H9 (cell line): ENCODE results near the gene SLC6A8. TPM values are rescaled to one million over a fixed set of nuclear protein-coding genes. Genes with fewer than 3 reads are reported as not detected.

Experiments used
- DNase-seq: peaks from one replicate; pipeline ENCODE4 v3.0.0-alpha.2; 2017
- H2AFZ ChIP-seq: one replicate; pipeline ENCODE4 v1.6.1; 2013; ENCODE audit warnings: mild to moderate bottlenecking, low read length, control low read depth, moderate library complexity
- H2AK5ac ChIP-seq: 2 replicates; pipeline ENCODE4 v1.6.1; 2013; ENCODE audit warnings: low read length, control low read depth, mixed read lengths; ENCODE audit not compliant: insufficient read length
- H2BK120ac ChIP-seq: one replicate; pipeline ENCODE4 v1.6.1; 2013; ENCODE audit warnings: low read depth, mild to moderate bottlenecking, low read length, control low read depth, inconsistent platforms; ENCODE audit not compliant: poor library complexity, severe bottlenecking
- H2BK12ac ChIP-seq: 2 replicates; pipeline ENCODE4 v1.6.1; 2013; ENCODE audit warnings: low read length, control low read depth, mixed read lengths, low read depth; ENCODE audit not compliant: insufficient read length
- H2BK15ac ChIP-seq: 2 replicates; pipeline ENCODE4 v1.6.1; 2013; ENCODE audit warnings: low read depth, low read length, control low read depth
- H2BK20ac ChIP-seq: one replicate; pipeline ENCODE4 v1.6.1; 2013; ENCODE audit warnings: low read depth, mild to moderate bottlenecking, low read length, control low read depth, inconsistent platforms; ENCODE audit not compliant: poor library complexity, severe bottlenecking
- H2BK5ac ChIP-seq: 2 replicates; pipeline ENCODE4 v1.6.1; 2013; ENCODE audit warnings: low read length, control low read depth, mixed read lengths; ENCODE audit not compliant: insufficient read length
- H3K14ac ChIP-seq: 2 replicates; pipeline ENCODE4 v1.6.1; 2013; ENCODE audit warnings: low read length, control low read depth; ENCODE audit not compliant: insufficient read depth
- H3K18ac ChIP-seq: 2 replicates; pipeline ENCODE4 v1.6.1; 2013; ENCODE audit warnings: low read depth, mild to moderate bottlenecking, mixed read lengths, low read length, control low read depth; ENCODE audit not compliant: insufficient read length
- H3K23ac ChIP-seq: 2 replicates; pipeline ENCODE4 v1.6.1; 2013; ENCODE audit warnings: low read length, control low read depth, mixed read lengths, low read depth; ENCODE audit not compliant: insufficient read length
- H3K23me2 ChIP-seq: 2 replicates; pipeline ENCODE4 v1.6.1; 2013; ENCODE audit warnings: low read depth, mild to moderate bottlenecking, mixed read lengths, low read length, control low read depth; ENCODE audit not compliant: insufficient read length, poor library complexity, severe bottlenecking
- H3K27ac ChIP-seq: 2 replicates; pipeline ENCODE4 v1.5.1; 2013; ENCODE audit warnings: low read length, control low read depth, mixed read lengths, low read depth; ENCODE audit not compliant: insufficient read length
- H3K27me3 ChIP-seq: 2 replicates; pipeline ENCODE4 v1.6.1; 2013; ENCODE audit warnings: low read length, control low read depth, inconsistent platforms; ENCODE audit not compliant: insufficient read depth
- H3K4ac ChIP-seq: 2 replicates; pipeline ENCODE4 v1.6.1; 2013; ENCODE audit warnings: low read depth, mild to moderate bottlenecking, control low read depth, inconsistent platforms, low read length, moderate library complexity
- H3K4me1 ChIP-seq: 2 replicates; pipeline ENCODE4 v1.6.1; 2013; ENCODE audit warnings: low read length, control low read depth, inconsistent platforms; ENCODE audit not compliant: insufficient read depth
- H3K4me2 ChIP-seq: 2 replicates; pipeline ENCODE4 v1.6.1; 2013; ENCODE audit warnings: low read length, control low read depth, mixed read lengths; ENCODE audit not compliant: insufficient read length, insufficient read depth
- H3K56ac ChIP-seq: 2 replicates; pipeline ENCODE4 v1.6.1; 2013; ENCODE audit warnings: low read depth, mild to moderate bottlenecking, mixed read lengths, low read length, control low read depth; ENCODE audit not compliant: insufficient read length
- H3K79me1 ChIP-seq: 2 replicates; pipeline ENCODE4 v1.6.1; 2013; ENCODE audit warnings: low read depth, mild to moderate bottlenecking, moderate library complexity, low read length, control low read depth, inconsistent platforms; ENCODE audit not compliant: insufficient read depth, poor library complexity, severe bottlenecking
- H3K79me2 ChIP-seq: 2 replicates; pipeline ENCODE4 v1.6.1; 2013; ENCODE audit warnings: low read length, control low read depth, inconsistent platforms; ENCODE audit not compliant: insufficient read depth
- H3K9ac ChIP-seq: 2 replicates; pipeline ENCODE4 v1.6.1; 2013; ENCODE audit warnings: low read length, control low read depth, mixed read lengths; ENCODE audit not compliant: insufficient read length; ENCODE audit errors: extremely low read depth
- H3K9me3 ChIP-seq: one replicate; pipeline ENCODE4 v1.6.1; 2013; ENCODE audit warnings: low read depth, low read length, inconsistent platforms; ENCODE audit not compliant: control insufficient read depth
- H3T11ph ChIP-seq: one replicate; pipeline ENCODE4 v1.6.1; 2013; ENCODE audit warnings: mild to moderate bottlenecking, low read length, control low read depth, inconsistent platforms
- H4K20me1 ChIP-seq: one replicate; pipeline ENCODE4 v1.6.1; 2013; ENCODE audit not compliant: control insufficient read depth, insufficient read length, insufficient read depth
- H4K5ac ChIP-seq: 2 replicates; pipeline ENCODE4 v1.6.1; 2013; ENCODE audit warnings: low read depth, mild to moderate bottlenecking, mixed read lengths, low read length, control low read depth; ENCODE audit not compliant: insufficient read length
- H4K8ac ChIP-seq: replicated peaks from 2 replicates; pipeline ENCODE4 v1.6.1; 2013; ENCODE audit warnings: low read length, control low read depth, mixed read lengths, low read depth; ENCODE audit not compliant: insufficient read length
- H4K91ac ChIP-seq: 2 replicates; pipeline ENCODE4 v1.6.1; 2013; ENCODE audit warnings: low read depth, mild to moderate bottlenecking, moderate library complexity, mixed read lengths, low read length, control low read depth; ENCODE audit not compliant: insufficient read length
- H3K27ac Mint-ChIP-seq, 3 experiments: 2 replicates in 2 of 3; 3 replicates in 1 of 3; pipeline ENCODE4 v1.8.0; 2020 to 2021; ENCODE audit warnings: mixed read lengths in 3 of 3, mild to moderate bottlenecking in 1 of 3, moderate library complexity in 1 of 3
- H3K27me3 Mint-ChIP-seq: 2 replicates; pipeline ENCODE4 v1.8.0; 2021; ENCODE audit warnings: low read depth, mild to moderate bottlenecking, moderate library complexity, mixed read lengths
- H3K36me3 Mint-ChIP-seq, 3 experiments: 2 replicates in 2 of 3; 3 replicates in 1 of 3; pipeline ENCODE4 v1.8.0; 2020 to 2021; ENCODE audit warnings: low read depth in 3 of 3, mixed read lengths in 3 of 3; ENCODE audit not compliant: insufficient read depth in 1 of 3
- H3K4me1 Mint-ChIP-seq, 2 experiments: 2 replicates each; pipeline ENCODE4 v1.8.0; 2020; ENCODE audit warnings: mixed read lengths in 2 of 2
- H3K4me3 Mint-ChIP-seq, 2 experiments: 2 replicates in 1 of 2; 3 replicates in 1 of 2; pipeline ENCODE4 v1.8.0; 2020 to 2021; ENCODE audit warnings: mild to moderate bottlenecking in 2 of 2, mixed read lengths in 2 of 2, moderate library complexity in 1 of 2
- H3K9me3 Mint-ChIP-seq, 2 experiments: 2 replicates in 1 of 2; 3 replicates in 1 of 2; pipeline ENCODE4 v1.8.0; 2020; ENCODE audit warnings: mild to moderate bottlenecking in 2 of 2, mixed read lengths in 2 of 2, moderate library complexity in 1 of 2
- WGBS: extraction: QIAGEN DNeasy Blood & Tissue Kit; methylation state at CpG from one replicate; pipeline ENCODE4 v1.1.7; 2013; ENCODE audit warnings: missing lambda C conversion rate, low lambda C conversion rate, mixed read lengths; ENCODE audit not compliant: insufficient read length; ENCODE audit errors: extremely low coverage; 5-methylcytosine and 5-hydroxymethylcytosine counted together
- total RNA-seq: library from RNA; stranded (reverse); gene quantifications from 2 replicates; pipeline ENCODE4 v1.2.1, GENCODE V29; 2021
- TF ChIP-seq, protein P1 (sequence below): fragments of 200-600 bp; sonication (generic); conservative IDR thresholded peaks from 3 replicates; pipeline ENCODE4 v1.8.0; 2021; ENCODE audit warnings: antibody characterized with exemption, mild to moderate bottlenecking

The SLC6A8 gene
- total RNA-seq, 1 experiment from 2014 or later: 229 TPM

GRCh38 chrX:153684467-153685155, 3.1 kb upstream of the SLC6A8 start:
- Mint-ChIP-seq H3K9me3 (peaks cover 49 to 52% of the 10 kb centered on the region in 2 experiments), H3K4me1 (peaks cover 17 to 22% of the 10 kb centered on the region in 2 experiments), H3K27me3 (peaks cover 2% of the 10 kb centered on the region; the same call in 1 of the 2 replicates), H3K36me3 (peaks cover 14 to 29% (median 21%) of the 10 kb centered on the region in 3 experiments), H3K27ac (peak overlapping the region in 1 of 3 experiments; percentile 49; a peak in 2 of 7 replicates), H3K4me3 (peak overlapping the region in 1 of 2 experiments; percentile 24; a peak in 2 of 5 replicates)
- Histone ChIP-seq H3K9ac (no peak overlapping the region), H2BK12ac (no peak overlapping the region), H3K79me2 (no peaks in the 10 kb centered on the region; the same call in 1 of the 2 replicates), H4K8ac (no peak overlapping the region), H3K56ac (no peak overlapping the region), H3K9me3 (peaks cover 6% of the 10 kb centered on the region), H4K91ac (no peak overlapping the region), H3K4me2 (no peak overlapping the region), H2AFZ (no peak overlapping the region), H3K4me1 (no peaks in the 10 kb centered on the region), H3K23me2 (no peaks in the 10 kb centered on the region), H2BK20ac (no peak overlapping the region), H4K5ac (no peak overlapping the region), H2BK5ac (no peak overlapping the region), H3K27me3 (no peaks in the 10 kb centered on the region), H4K20me1 (peaks cover 2% of the 10 kb centered on the region), H3K14ac (no peak overlapping the region), H3K18ac (no peak overlapping the region), H3K23ac (no peak overlapping the region), H2AK5ac (no peak overlapping the region), H2BK15ac (no peak overlapping the region), H3K27ac (no peak overlapping the region), H3T11ph (no peak overlapping the region), H3K79me1 (no peaks in the 10 kb centered on the region), H3K4ac (no peak overlapping the region), H2BK120ac (no peak overlapping the region)
- TF ChIP-seq, protein P1, sequence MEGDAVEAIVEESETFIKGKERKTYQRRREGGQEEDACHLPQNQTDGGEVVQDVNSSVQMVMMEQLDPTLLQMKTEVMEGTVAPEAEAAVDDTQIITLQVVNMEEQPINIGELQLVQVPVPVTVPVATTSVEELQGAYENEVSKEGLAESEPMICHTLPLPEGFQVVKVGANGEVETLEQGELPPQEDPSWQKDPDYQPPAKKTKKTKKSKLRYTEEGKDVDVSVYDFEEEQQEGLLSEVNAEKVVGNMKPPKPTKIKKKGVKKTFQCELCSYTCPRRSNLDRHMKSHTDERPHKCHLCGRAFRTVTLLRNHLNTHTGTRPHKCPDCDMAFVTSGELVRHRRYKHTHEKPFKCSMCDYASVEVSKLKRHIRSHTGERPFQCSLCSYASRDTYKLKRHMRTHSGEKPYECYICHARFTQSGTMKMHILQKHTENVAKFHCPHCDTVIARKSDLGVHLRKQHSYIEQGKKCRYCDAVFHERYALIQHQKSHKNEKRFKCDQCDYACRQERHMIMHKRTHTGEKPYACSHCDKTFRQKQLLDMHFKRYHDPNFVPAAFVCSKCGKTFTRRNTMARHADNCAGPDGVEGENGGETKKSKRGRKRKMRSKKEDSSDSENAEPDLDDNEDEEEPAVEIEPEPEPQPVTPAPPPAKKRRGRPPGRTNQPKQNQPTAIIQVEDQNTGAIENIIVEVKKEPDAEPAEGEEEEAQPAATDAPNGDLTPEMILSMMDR: no peak
- peak; percentile 59 for DNase-seq
- no CpG with 5 or more reads among the region's 21 CpGs for WGBS
